GM12878 (cell line): Measurements from ENCODE around the gene GAK. TPM values are rescaled to one million over a fixed set of nuclear protein-coding genes. Genes with fewer than 3 reads are reported as not detected.

Source experiments
- ATAC-seq: fragments of 200-7000 bp; cut with Tn5 transposase; 3 replicates; pipeline ENCODE4 v1.9.1; 2020; ENCODE audit warnings: mild to moderate bottlenecking, moderate library complexity
- BruUV-seq: library from RNA; stranded (reverse); fragments of 400-500 nt; replicated peaks from 2 replicates; lab custom pipeline; 2021; lab: Mats Ljungman, UMichigan
- CTCF ChIA-PET: fragments of 300-600 bp; sonication (Branson Sonifier 250); formaldehyde crosslinking; extraction: SDS; loops from one replicate; lab custom pipeline; 2021; ENCODE audit warnings: inconsistent platforms; lab: Yijun Ruan, JAX
- POLR2A ChIA-PET: fragments of 350-600 bp; formaldehyde crosslinking; extraction: SDS; loops from one replicate; lab custom pipeline; 2021; ENCODE audit warnings: inconsistent platforms; lab: Charles Lee
- RAD21 ChIA-PET: fragments of 300-600 bp; sonication (Branson Sonifier 250); formaldehyde crosslinking; loops from one replicate; lab custom pipeline; 2023; ENCODE audit warnings: antibody characterized with exemption; ENCODE audit not compliant: unreplicated experiment; lab: Charles Lee
- SMC1A ChIA-PET: fragments of 300-600 bp; sonication (Branson Sonifier 250); formaldehyde crosslinking; loops from one replicate; lab custom pipeline; 2023; ENCODE audit not compliant: unreplicated experiment, uncharacterized antibody; lab: Charles Lee
- DNase-seq: peaks from one replicate; pipeline ENCODE4 v3.0.0-alpha.2; 2011; ENCODE audit warnings: low read depth, low spot score
- FAIRE-seq: peaks from 3 replicates; lab custom pipeline; 2011; peaks lifted over from hg19 to GRCh38; lab: Jason Lieb, UNC
- H2AFZ ChIP-seq: 2 replicates; pipeline ENCODE4 v1.6.0; 2011; ENCODE audit warnings: low read depth, low read length, control low read depth; ENCODE audit not compliant: control insufficient read depth
- H3K27ac ChIP-seq: 2 replicates; pipeline ENCODE4 v1.5.1; 2011; ENCODE audit warnings: control low read depth; ENCODE audit not compliant: control insufficient read depth, insufficient read depth
- H3K27me3 ChIP-seq, 2 experiments: replicated peaks in 1 of 2; 2 replicates each; pipeline versions ENCODE4 v1.6.0 to v1.6.1; 2011; ENCODE audit warnings: low read length in 1 of 2; ENCODE audit not compliant: control insufficient read depth in 2 of 2, insufficient read depth in 2 of 2
- H3K36me3 ChIP-seq, 2 experiments: 2 replicates each; pipeline ENCODE4 v1.5.1; 2011; ENCODE audit warnings: low read length in 1 of 2; ENCODE audit not compliant: control insufficient read depth in 2 of 2, insufficient read depth in 2 of 2
- H3K4me1 ChIP-seq: 2 replicates; pipeline ENCODE4 v1.6.1; 2011; ENCODE audit warnings: mild to moderate bottlenecking, low read length, moderate library complexity, mixed read lengths; ENCODE audit not compliant: control insufficient read depth, insufficient read depth
- H3K4me2 ChIP-seq: 2 replicates; pipeline ENCODE4 v1.6.0; 2011; ENCODE audit warnings: control low read depth; ENCODE audit not compliant: control insufficient read depth, insufficient read depth
- H3K4me3 ChIP-seq: fragments of 200-600 bp; sonication (generic); 2 replicates; pipeline ENCODE4 v1.5.1; 2016
- H3K79me2 ChIP-seq: 2 replicates; pipeline ENCODE4 v1.6.0; 2011; ENCODE audit warnings: low read length; ENCODE audit not compliant: control insufficient read depth, insufficient read depth
- H3K9ac ChIP-seq: 2 replicates; pipeline ENCODE4 v1.8.0; 2011; ENCODE audit warnings: low read length, control low read depth, mixed read lengths; ENCODE audit not compliant: control insufficient read depth, insufficient read depth
- H3K9me3 ChIP-seq: replicated peaks from 3 replicates; pipeline ENCODE4 v1.5.1; 2011; ENCODE audit warnings: mild to moderate bottlenecking, low read length; ENCODE audit not compliant: control insufficient read depth, insufficient read depth
- H4K20me1 ChIP-seq: 2 replicates; pipeline ENCODE4 v1.6.0; 2011; ENCODE audit not compliant: control insufficient read depth, insufficient read depth
- ASH2L ChIP-seq: fragments of 300-600, 200-600 bp; sonication (generic); IDR thresholded peaks from 2 replicates; pipeline ENCODE4 v1.6.1; 2017; ENCODE audit warnings: low read depth, mild to moderate bottlenecking, borderline replicate concordance
- PRDM15 ChIP-seq: fragments of 450-650 bp; formaldehyde crosslinking; IDR thresholded peaks from 2 replicates; pipeline ENCODE4 v1.4.0; 2020; ENCODE audit warnings: mild to moderate bottlenecking, moderate library complexity
- RCOR1 ChIP-seq: conservative IDR thresholded peaks from 2 replicates; pipeline ENCODE4 v1.6.1; 2012; ENCODE audit warnings: low read depth, low read length, improper control_type of control experiment
- SIX5 ChIP-seq: IDR thresholded peaks from 2 replicates; pipeline ENCODE4 v1.6.1; 2011; ENCODE audit warnings: mild to moderate bottlenecking, low read depth, low read length, moderate library complexity; ENCODE audit not compliant: severe bottlenecking
- SMAD5 ChIP-seq: IDR thresholded peaks from 2 replicates; pipeline ENCODE4 v1.6.1; 2016; ENCODE audit warnings: antibody characterized with exemption, low read depth
- WGBS: methylation state at CpG from one replicate; pipeline ENCODE4 v1.1.6; 2016; ENCODE audit warnings: low lambda C conversion rate; ENCODE audit not compliant: insufficient replicate concordance, insufficient coverage; ENCODE audit errors: missing lambda C conversion rate; 5-methylcytosine and 5-hydroxymethylcytosine counted together
- in situ Hi-C: fragments of 300-500 bp; cut with MboI; formaldehyde crosslinking; loops from 9 replicates; pipeline ENCODE4 v1.14.3; 2018; ENCODE audit warnings: mixed read lengths
- intact Hi-C: fragments of 100-400 bp; cut with micrococcal nuclease; formaldehyde crosslinking; loops from one replicate; pipeline ENCODE4 v1.14.2; 2022; ENCODE audit not compliant: unreplicated experiment
- polyA plus RNA-seq, 11 experiments: library from polyadenylated mRNA; depleted of rRNA in 4 of 11; unstranded in 6 of 11; stranded (reverse) in 5 of 11; fragments of >200 nt; fragmentation: Nextera tagmentation in 4 of 11; fragmentation: Illumina TruSeq in 1 of 11; extraction: Ambion mirVana in 4 of 11; extraction: Trizol in 1 of 11; gene quantifications; 1 replicate in 1 of 11; 2 replicates in 10 of 11; pipeline versions ENCODE4 v1.2.1 to v1.2.3, GENCODE V29; 2011 to 2016; ENCODE audit warnings: inconsistent platforms in 2 of 11, missing spikeins in 2 of 11, low read depth in 1 of 11
- total RNA-seq, 4 experiments: library from RNA; depleted of rRNA in 3 of 4; stranded (reverse); fragments of >200 nt in 3 of 4; fragmentation: Illumina TruSeq in 1 of 4; extraction: Trizol in 1 of 4; gene quantifications; 2 replicates each; pipeline versions ENCODE4 v1.2.1 to v1.2.3, GENCODE V29; 2013 to 2021

Gene GAK
- total and polyA plus RNA-seq, 10 of the 15 experiments (the other 5 are each of a cell fraction or from before 2014, with no cell fraction given), result 0.82 to 127 (median 53.8) TPM

- TF ChIP-seq SIX5, result no peak
- TF ChIP-seq ASH2L, result no peak
- TF ChIP-seq PRDM15 (CRISPR knock-in tag), result no peak
These were observed 82.5 kb downstream of the GAK start (continued) for GRCh38 chr4:849478-850175.

GRCh38 chr4:848803-849477, 83.2 kb downstream of the GAK start:
- intact Hi-C loops, result no loop called here
- Histone ChIP-seq H3K27ac (no peak overlapping the region), H3K9me3 (peaks cover 3% of the 10 kb centered on the region; the same call in 1 of the 3 replicates), H3K79me2 (no peaks in the 10 kb centered on the region), H3K27me3 (no peaks in the 10 kb centered on the region), H3K9ac (no peak overlapping the region), H3K4me1 (no peaks in the 10 kb centered on the region), H3K4me3 (no peak overlapping the region), H4K20me1 (no peaks in the 10 kb centered on the region), H3K36me3 (peaks cover 0 to 4% of the 10 kb centered on the region in 2 experiments; a peak in 3 of 4 replicates), H2AFZ (no peak overlapping the region), H3K4me2 (no peak overlapping the region)
- FAIRE-seq (no peak), ATAC-seq (no peak), DNase-seq (no peak)
- in situ Hi-C loops, result no loop called here
- no TSS peak for BruUV-seq
- no peak for TF ChIP-seq SMAD5
- TF ChIP-seq RCOR1, result no peak
- no peak for TF ChIP-seq PRDM15 (CRISPR knock-in tag)
- 87% methylated on average over 26 of the region's 27 CpGs for WGBS
- ChIA-PET CTCF (no interaction called here), POLR2A (no interaction called here), RAD21 (no interaction called here), SMC1A (no interaction called here)
